Neural cell (in vitro differentiated cells): ENCODE results near the gene MACROH2A2. TPM values are rescaled to one million over a fixed set of nuclear protein-coding genes. Genes with fewer than 3 reads are reported as not detected.

ENCODE experiments used
- H2AFZ ChIP-seq: fragments of 200-600, 300-800 bp; sonication (generic), shearing (Covaris generic); 2 replicates; pipeline ENCODE4 v1.6.0; 2014; ENCODE audit warnings: low read depth, mild to moderate bottlenecking, antibody characterized with exemption, low read length, moderate library complexity
- H3F3A ChIP-seq: fragments of 200-600 bp; shearing (Covaris generic); 2 replicates; pipeline ENCODE4 v1.6.1; 2016; ENCODE audit warnings: mild to moderate bottlenecking, moderate library complexity, mixed read lengths, antibody characterized with exemption, low read length; ENCODE audit not compliant: insufficient read depth, poor library complexity, severe bottlenecking
- H3K27ac ChIP-seq: fragments of 200-600, 300-800 bp; sonication (generic), shearing (Covaris generic); 2 replicates; pipeline ENCODE4 v1.5.1; 2014; ENCODE audit warnings: mild to moderate bottlenecking, low read length, moderate library complexity
- H3K27me3 ChIP-seq: fragments of 300-800, 200-600 bp; sonication (generic), shearing (Covaris generic); 2 replicates; pipeline ENCODE4 v1.6.0; 2014; ENCODE audit warnings: mild to moderate bottlenecking, low read depth, low read length, moderate library complexity; ENCODE audit not compliant: insufficient read depth
- H3K36me3 ChIP-seq: fragments of 300-800, 200-600 bp; sonication (generic), shearing (Covaris generic); 2 replicates; pipeline ENCODE4 v1.5.1; 2014; ENCODE audit warnings: mild to moderate bottlenecking, antibody characterized with exemption, low read length, moderate library complexity; ENCODE audit not compliant: insufficient read depth
- H3K4me2 ChIP-seq: fragments of 300-800, 200-600 bp; sonication (generic), shearing (Covaris generic); 2 replicates; pipeline ENCODE4 v1.6.0; 2014; ENCODE audit warnings: mild to moderate bottlenecking, low read length
- H3K4me3 ChIP-seq: fragments of 300-800, 200-600 bp; sonication (generic), shearing (Covaris generic); 2 replicates; pipeline ENCODE4 v1.5.1; 2014; ENCODE audit warnings: mild to moderate bottlenecking, low read length, moderate library complexity
- H3K79me2 ChIP-seq: fragments of 200-600 bp; shearing (Covaris generic); replicated peaks from 2 replicates; pipeline ENCODE4 v1.6.0; 2014; ENCODE audit warnings: mild to moderate bottlenecking, low read length, moderate library complexity; ENCODE audit not compliant: insufficient read depth
- H3K9ac ChIP-seq: fragments of 300-800, 200-600 bp; sonication (generic), shearing (Covaris generic); 2 replicates; pipeline ENCODE4 v1.6.1; 2016; ENCODE audit warnings: mild to moderate bottlenecking, low read length, mixed read lengths
- H3K9me2 ChIP-seq: fragments of 200-600 bp; shearing (Covaris generic); 2 replicates; pipeline ENCODE4 v1.6.1; 2016; ENCODE audit warnings: mild to moderate bottlenecking, low read length, mixed read lengths; ENCODE audit not compliant: insufficient read depth
- H3K9me3 ChIP-seq: fragments of 200-600, 300-800 bp; sonication (generic), shearing (Covaris generic); 2 replicates; pipeline ENCODE4 v1.6.1; 2016; ENCODE audit warnings: mild to moderate bottlenecking, mixed run types, low read length, moderate library complexity, mixed read lengths
- H4K20me1 ChIP-seq: fragments of 200-600 bp; shearing (Covaris generic); 2 replicates; pipeline ENCODE4 v1.6.1; 2016; ENCODE audit warnings: mild to moderate bottlenecking, mixed run types; ENCODE audit not compliant: insufficient read depth
- CTCF ChIP-seq: fragments of 450-650 bp; IDR thresholded peaks from 2 replicates; pipeline ENCODE4 v1.5.1; 2014; ENCODE audit warnings: antibody characterized with exemption, mild to moderate bottlenecking, moderate library complexity; ENCODE audit not compliant: poor library complexity, severe bottlenecking
- EP300 ChIP-seq: fragments of 450-650 bp; conservative IDR thresholded peaks from 2 replicates; pipeline ENCODE4 v1.6.1; 2014; ENCODE audit warnings: antibody characterized with exemption, mild to moderate bottlenecking, moderate library complexity; ENCODE audit not compliant: poor library complexity, severe bottlenecking
- EZH2 ChIP-seq: fragments of 200-600, 300-800 bp; shearing (Covaris generic), sonication (generic); IDR thresholded peaks from 2 replicates; pipeline ENCODE4 v1.6.1; 2014; ENCODE audit warnings: antibody characterized with exemption, low read length, borderline replicate concordance, mild to moderate bottlenecking; ENCODE audit not compliant: insufficient read depth, poor library complexity, severe bottlenecking
- MXI1 ChIP-seq: fragments of 450-650 bp; conservative IDR thresholded peaks from 2 replicates; pipeline ENCODE4 v1.6.1; 2014; ENCODE audit warnings: antibody characterized with exemption, mild to moderate bottlenecking; ENCODE audit not compliant: poor library complexity, severe bottlenecking
- POLR2AphosphoS5 ChIP-seq: IDR thresholded peaks from 2 replicates; pipeline ENCODE4 v1.6.1; 2012
- RAD21 ChIP-seq: fragments of 450-650 bp; conservative IDR thresholded peaks from 2 replicates; pipeline ENCODE4 v1.6.1; 2014; ENCODE audit warnings: antibody characterized with exemption, mild to moderate bottlenecking, moderate library complexity
- REST ChIP-seq: IDR thresholded peaks from 2 replicates; pipeline ENCODE4 v1.6.1; 2012; ENCODE audit warnings: borderline replicate concordance
- SMC3 ChIP-seq: fragments of 450-650 bp; conservative IDR thresholded peaks from 2 replicates; pipeline ENCODE4 v1.6.1; 2014; ENCODE audit warnings: antibody characterized with exemption, mild to moderate bottlenecking, moderate library complexity; ENCODE audit not compliant: poor library complexity
- TAF1 ChIP-seq: IDR thresholded peaks from 2 replicates; pipeline ENCODE4 v1.6.1; 2012; ENCODE audit warnings: low read depth
- polyA plus RNA-seq: library from polyadenylated mRNA; depleted of rRNA; stranded (reverse); fragments of >200 nt; gene quantifications from 2 replicates; pipeline ENCODE4 v1.2.3, GENCODE V29; 2014

The MACROH2A2 gene
- polyA plus RNA-seq, 1 donor from 2014 or later: 173 TPM

- no peak for TF ChIP-seq REST
- Histone ChIP-seq H3K9ac (no peak overlapping the region), H4K20me1 (no peaks in the 10 kb centered on the region)
Measured at GRCh38 chr10:70125918-70126552, 73.4 kb downstream of the MACROH2A2 start.

GRCh38 chr10:70126700-70127395 lies 74.2 kb downstream of the MACROH2A2 start:
- H3K4me2 ChIP-seq: no peak overlapping the region
- peaks cover 10% of the 10 kb centered on the region for H3K27me3 ChIP-seq
- H2AFZ ChIP-seq: no peak overlapping the region
- H3K79me2 ChIP-seq: no peaks in the 10 kb centered on the region
- no peaks in the 10 kb centered on the region for H4K20me1 ChIP-seq
- H3K36me3 ChIP-seq: no peaks in the 10 kb centered on the region
- H3K4me3 ChIP-seq: no peak overlapping the region
- H3K27ac ChIP-seq: no peak overlapping the region
- no peaks in the 10 kb centered on the region for H3F3A ChIP-seq
- H3K9ac ChIP-seq: no peak overlapping the region
- no peak for TF ChIP-seq MXI1
- TF ChIP-seq RAD21: no peak
- H3K9me2 ChIP-seq: no peaks in the 10 kb centered on the region
- no peaks in the 10 kb centered on the region for H3K9me3 ChIP-seq

More at GRCh38 chr10:70125918-70126552, 73.4 kb downstream of the MACROH2A2 start:
- Histone ChIP-seq H3K27me3 (peaks cover 2% of the 10 kb centered on the region), H3K36me3 (no peaks in the 10 kb centered on the region), H3K9me2 (no peaks in the 10 kb centered on the region), H3K79me2 (no peaks in the 10 kb centered on the region), H3K4me3 (no peak overlapping the region), H3K9me3 (no peaks in the 10 kb centered on the region), H3F3A (no peaks in the 10 kb centered on the region), H3K4me2 (no peak overlapping the region), H3K27ac (no peak overlapping the region), H2AFZ (no peak overlapping the region)

GRCh38 chr10:70130878-70131559 lies 78.4 kb downstream of the MACROH2A2 start:
- Histone ChIP-seq H3K4me3 (no peak overlapping the region), H3K4me2 (no peak overlapping the region), H3K36me3 (no peaks in the 10 kb centered on the region), H2AFZ (no peak overlapping the region), H4K20me1 (no peaks in the 10 kb centered on the region), H3F3A (no peaks in the 10 kb centered on the region), H3K27me3 (peaks cover 26% of the 10 kb centered on the region), H3K9me3 (no peaks in the 10 kb centered on the region), H3K9me2 (no peaks in the 10 kb centered on the region), H3K27ac (no peak overlapping the region), H3K79me2 (no peaks in the 10 kb centered on the region), H3K9ac (no peak overlapping the region)
- TF ChIP-seq EZH2 (no peak), EP300 (no peak), REST (no peak), RAD21 (no peak), SMC3 (no peak), CTCF (no peak), TAF1 (no peak), MXI1 (no peak), POLR2AphosphoS5 (no peak)
